Type B pancreatic cell (in vitro differentiated cells): ENCODE measurements around the gene NEDD8. TPM values are rescaled to one million over a fixed set of nuclear protein-coding genes. Genes with fewer than 3 reads are reported as not detected.
A peak's percentile ranks its signal among the peaks of the same experiment; 100 is the strongest.

Experiments
- DNase-seq: peaks from one replicate; pipeline ENCODE4 v3.0.0; 2021; ENCODE audit warnings: mixed read lengths; ENCODE audit not compliant: unreplicated experiment; ENCODE audit errors: extremely low spot score
- H3K27ac Mint-ChIP-seq: 2 replicates; pipeline ENCODE4 v1.8.0; 2021; ENCODE audit warnings: mild to moderate bottlenecking, mixed read lengths
- H3K27me3 Mint-ChIP-seq: 2 replicates; pipeline ENCODE4 v1.8.0; 2021; ENCODE audit warnings: mixed read lengths
- H3K36me3 Mint-ChIP-seq: 2 replicates; pipeline ENCODE4 v1.8.0; 2021; ENCODE audit warnings: mixed read lengths
- H3K4me1 Mint-ChIP-seq: one replicate; pipeline ENCODE4 v1.8.0; 2021; ENCODE audit warnings: mixed read lengths; ENCODE audit not compliant: unreplicated experiment
- H3K4me3 Mint-ChIP-seq: 2 replicates; pipeline ENCODE4 v1.8.0; 2021; ENCODE audit warnings: mild to moderate bottlenecking, mixed read lengths
- H3K9me3 Mint-ChIP-seq: 2 replicates; pipeline ENCODE4 v1.8.0; 2021; ENCODE audit warnings: mixed read lengths
- CTCF ChIP-seq: fragments of 200-600 bp; sonication (generic); conservative IDR thresholded peaks from 2 replicates; pipeline ENCODE4 v1.5.0; 2021; ENCODE audit warnings: antibody characterized with exemption, mild to moderate bottlenecking
- total RNA-seq: library from RNA; stranded (reverse); gene quantifications from 2 replicates; pipeline ENCODE4 v1.2.1, GENCODE V29; 2021; ENCODE audit warnings: low replicate concordance

The NEDD8 gene
- total RNA-seq, 1 donor from 2014 or later: 161 TPM

GRCh38 chr14:24271834-24272263 lies 39.7 kb upstream of the NEDD8 start:
- DNase-seq: no peak
- Mint-ChIP-seq H3K27ac (peak overlapping the region; percentile 79), H3K4me1 (peaks cover 12% of the 10 kb centered on the region), H3K9me3 (no peaks in the 10 kb centered on the region), H3K27me3 (no peaks in the 10 kb centered on the region), H3K4me3 (peak overlapping the region; percentile 94), H3K36me3 (peaks cover 5% of the 10 kb centered on the region)
- TF ChIP-seq CTCF: no peak

- no peaks in the 10 kb centered on the region for H3K27me3 Mint-ChIP-seq
- peak within 1 kb of the TSS; percentile 79 for H3K27ac Mint-ChIP-seq
- peak within 1 kb of the TSS; percentile 94 for H3K4me3 Mint-ChIP-seq
- H3K4me1 Mint-ChIP-seq: peaks cover 12% of the 10 kb centered on the region
- peak; percentile 78 for TF ChIP-seq CTCF
- peaks cover 4% of the 10 kb centered on the region for H3K36me3 Mint-ChIP-seq
- no peaks in the 10 kb centered on the region for H3K9me3 Mint-ChIP-seq
- peak; percentile 90 for DNase-seq
Observed at GRCh38 chr14:24271134-24271833, 39.1 kb upstream of the NEDD8 start, which contains the start of gene RABGGTA. Gene RABGGTA (minus strand): TSS chr14:24271597. CDS start chr14:24271115, 482 bp downstream.

- Mint-ChIP-seq H3K27me3 (no peaks in the 10 kb centered on the region), H3K27ac (peak overlapping the region; percentile 79), H3K9me3 (no peaks in the 10 kb centered on the region), H3K4me3 (peak overlapping the region; percentile 94), H3K36me3 (peaks cover 4% of the 10 kb centered on the region), H3K4me1 (peaks cover 12% of the 10 kb centered on the region)
- TF ChIP-seq CTCF: no peak
- no peak for DNase-seq
Observed at GRCh38 chr14:24270537-24271133, 38.5 kb upstream of the NEDD8 start.

- no peak for TF ChIP-seq CTCF
- Mint-ChIP-seq H3K9me3 (no peaks in the 10 kb centered on the region), H3K4me3 (peak overlapping the region; percentile 94), H3K4me1 (peaks cover 12% of the 10 kb centered on the region), H3K27ac (no peak overlapping the region), H3K27me3 (no peaks in the 10 kb centered on the region), H3K36me3 (peaks cover 4% of the 10 kb centered on the region)
- DNase-seq: no peak
Observed at GRCh38 chr14:24269910-24270536, 37.9 kb upstream of the NEDD8 start.

GRCh38 chr14:24269368-24269767 lies 37.2 kb upstream of the NEDD8 start:
- H3K27me3 Mint-ChIP-seq: no peaks in the 10 kb centered on the region
- peaks cover 15% of the 10 kb centered on the region for H3K4me1 Mint-ChIP-seq
- TF ChIP-seq CTCF: no peak
- peaks cover 4% of the 10 kb centered on the region for H3K36me3 Mint-ChIP-seq
- DNase-seq: no peak
- peak overlapping the region; percentile 64 for H3K4me3 Mint-ChIP-seq
- H3K9me3 Mint-ChIP-seq: no peaks in the 10 kb centered on the region
- no peak overlapping the region for H3K27ac Mint-ChIP-seq
